ENCODE measurements around the gene CERS6. TPM values are rescaled to one million over a fixed set of nuclear protein-coding genes. Genes with fewer than 3 reads are reported as not detected.

Gene CERS6
- polyA plus RNA-seq, 3 donors, result 7.6 to 17.7 (median 15.6) TPM

DNA sequence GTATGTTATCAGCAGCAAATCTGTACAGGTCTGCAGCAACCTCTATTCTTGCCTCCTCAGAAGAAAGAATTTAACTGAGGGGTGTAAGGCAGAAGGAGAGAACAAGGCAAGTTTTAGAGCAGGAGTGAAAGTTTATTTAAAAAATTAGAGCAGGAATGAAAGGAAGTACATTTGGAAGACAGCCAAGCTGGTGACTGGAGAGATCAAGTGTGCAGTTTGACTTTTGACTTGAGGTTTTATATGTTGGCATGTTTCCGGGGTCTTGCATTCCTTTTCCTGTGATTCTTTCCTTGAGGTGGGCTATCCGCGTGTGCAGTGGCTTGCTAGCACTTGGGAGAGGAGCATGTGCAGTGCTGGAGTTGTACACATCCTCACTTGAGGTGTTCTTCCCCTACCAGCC is 16.5 kb upstream of the CERS6 start:
- Histone ChIP-seq H3K4me3 (replicated peaks in 1 of 3; ENCODE audit: low read depth in 2 of 3, low read length in 3 of 3) (no peak overlapping the region), H2AFZ (ENCODE audit: insufficient read depth, low read depth, low read length, poor library complexity, severe bottlenecking) (no peak overlapping the region), H3K4me2 (replicated peaks; ENCODE audit: extremely low read depth, low read length, poor library complexity, severe bottlenecking) (no peak overlapping the region), H3K4me1 (ENCODE audit: control insufficient read depth in 1 of 2, insufficient read depth in 2 of 2, low read length in 2 of 2) (no peaks in the 10 kb centered on the region), H3K27me3 (ENCODE audit: control insufficient read depth in 2 of 2, insufficient read depth in 2 of 2, low read length in 2 of 2) (no peaks in the 10 kb centered on the region), H3K79me2 (ENCODE audit: insufficient read depth, low read length) (no peaks in the 10 kb centered on the region), H3K9ac (ENCODE audit: insufficient read depth, low read length, poor library complexity, severe bottlenecking) (no peak overlapping the region), H3K27ac (ENCODE audit: low read depth in 1 of 2, low read length in 2 of 2) (no peak overlapping the region), H4K20me1 (ENCODE audit: insufficient read depth, low read length) (no peaks in the 10 kb centered on the region), H3K9me3 (replicated peaks in 1 of 2; ENCODE audit: control insufficient read depth in 1 of 2, insufficient read depth in 1 of 2, low read length in 2 of 2) (no peaks in the 10 kb centered on the region), H3K36me3 (replicated peaks in 1 of 2; ENCODE audit: control insufficient read depth in 1 of 2, insufficient read depth in 2 of 2, low read length in 2 of 2) (no peaks in the 10 kb centered on the region)
- Mint-ChIP-seq H3K4me1 (peaks cover 4% of the 10 kb centered on the region), H3K27me3 (ENCODE audit: low read depth in 3 of 3) (peaks cover 0 to 3% (median 0%) of the 10 kb centered on the region in 3 donors), H3K36me3 (no peaks in the 10 kb centered on the region), H3K27ac (no peak overlapping the region), H3K4me3 (no peak overlapping the region), H3K9me3 (peaks cover 0 to under 1% (median 0%) of the 10 kb centered on the region in 7 donors)
- TF ChIP-seq, protein P1, sequence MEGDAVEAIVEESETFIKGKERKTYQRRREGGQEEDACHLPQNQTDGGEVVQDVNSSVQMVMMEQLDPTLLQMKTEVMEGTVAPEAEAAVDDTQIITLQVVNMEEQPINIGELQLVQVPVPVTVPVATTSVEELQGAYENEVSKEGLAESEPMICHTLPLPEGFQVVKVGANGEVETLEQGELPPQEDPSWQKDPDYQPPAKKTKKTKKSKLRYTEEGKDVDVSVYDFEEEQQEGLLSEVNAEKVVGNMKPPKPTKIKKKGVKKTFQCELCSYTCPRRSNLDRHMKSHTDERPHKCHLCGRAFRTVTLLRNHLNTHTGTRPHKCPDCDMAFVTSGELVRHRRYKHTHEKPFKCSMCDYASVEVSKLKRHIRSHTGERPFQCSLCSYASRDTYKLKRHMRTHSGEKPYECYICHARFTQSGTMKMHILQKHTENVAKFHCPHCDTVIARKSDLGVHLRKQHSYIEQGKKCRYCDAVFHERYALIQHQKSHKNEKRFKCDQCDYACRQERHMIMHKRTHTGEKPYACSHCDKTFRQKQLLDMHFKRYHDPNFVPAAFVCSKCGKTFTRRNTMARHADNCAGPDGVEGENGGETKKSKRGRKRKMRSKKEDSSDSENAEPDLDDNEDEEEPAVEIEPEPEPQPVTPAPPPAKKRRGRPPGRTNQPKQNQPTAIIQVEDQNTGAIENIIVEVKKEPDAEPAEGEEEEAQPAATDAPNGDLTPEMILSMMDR (IDR thresholded peaks at IDR 0.05), result no peak
- intact Hi-C loops (cut with micrococcal nuclease), result no loop called here
- no CpG with 5 or more reads among the region's 3 CpGs for WGBS (ENCODE audit: insufficient coverage)
- no peak for DNase-seq

GRCh38 chr2:168441214-168441872 is 14.7 kb upstream of the CERS6 start:
- H3K4me3 ChIP-seq (replicated peaks in 1 of 3; ENCODE audit: low read depth in 2 of 3, low read length in 3 of 3), result no peak overlapping the region
- Mint-ChIP-seq H3K9me3 (peaks cover 5 to 15% (median 10%) of the 10 kb centered on the region in 7 donors), H3K4me3 (no peak overlapping the region), H3K27me3 (ENCODE audit: low read depth in 3 of 3) (peaks cover 0 to 3% (median 0%) of the 10 kb centered on the region in 3 donors), H3K27ac (no peak overlapping the region), H3K36me3 (no peaks in the 10 kb centered on the region), H3K4me1 (peaks cover 4% of the 10 kb centered on the region)
- H3K4me1 ChIP-seq (ENCODE audit: control insufficient read depth in 1 of 2, insufficient read depth in 2 of 2, low read length in 2 of 2), result no peaks in the 10 kb centered on the region
- H3K4me2 ChIP-seq (replicated peaks; ENCODE audit: extremely low read depth, low read length, poor library complexity, severe bottlenecking), result no peak overlapping the region
- H2AFZ ChIP-seq (ENCODE audit: insufficient read depth, low read depth, low read length, poor library complexity, severe bottlenecking), result no peak overlapping the region
- intact Hi-C loops (cut with micrococcal nuclease), result no loop called here
- no peaks in the 10 kb centered on the region for H3K27me3 ChIP-seq (ENCODE audit: control insufficient read depth in 2 of 2, insufficient read depth in 2 of 2, low read length in 2 of 2)
- no peaks in the 10 kb centered on the region for H3K36me3 ChIP-seq (replicated peaks in 1 of 2; ENCODE audit: control insufficient read depth in 1 of 2, insufficient read depth in 2 of 2, low read length in 2 of 2)
- no peaks in the 10 kb centered on the region for H4K20me1 ChIP-seq (ENCODE audit: insufficient read depth, low read length)
- H3K9me3 ChIP-seq (replicated peaks in 1 of 2; ENCODE audit: control insufficient read depth in 1 of 2, insufficient read depth in 1 of 2, low read length in 2 of 2), result no peaks in the 10 kb centered on the region
- H3K9ac ChIP-seq (ENCODE audit: insufficient read depth, low read length, poor library complexity, severe bottlenecking), result no peak overlapping the region
- no peak overlapping the region for H3K27ac ChIP-seq (ENCODE audit: low read depth in 1 of 2, low read length in 2 of 2)
- TF ChIP-seq, protein P1 (IDR thresholded peaks at IDR 0.05), result no peak
- 96% methylated on average over 3 of the region's 6 CpGs for WGBS (ENCODE audit: insufficient coverage)
- no peaks in the 10 kb centered on the region for H3K79me2 ChIP-seq (ENCODE audit: insufficient read depth, low read length)
- no peak for DNase-seq
